Neural crest cell (in vitro differentiated cells): ENCODE data around the gene MAPK11. TPM values are rescaled to one million over a fixed set of nuclear protein-coding genes. Genes with fewer than 3 reads are reported as not detected.
"Not testable (repeated sequence)": the region's sequence is repeated elsewhere in the genome, so short reads cannot be mapped to it uniquely, and the experiment has no call there.

Source experiments
- DNase-seq: peaks from one replicate; pipeline ENCODE4 v3.0.0; 2021; ENCODE audit warnings: low read depth, mixed read lengths, low spot score
- H3K27ac Mint-ChIP-seq: one replicate; pipeline ENCODE4 v1.8.0; 2021; ENCODE audit warnings: mild to moderate bottlenecking, mixed read lengths; ENCODE audit not compliant: unreplicated experiment
- H3K27me3 Mint-ChIP-seq: 2 replicates; pipeline ENCODE4 v1.8.0; 2021; ENCODE audit warnings: low read depth, mild to moderate bottlenecking, mixed read lengths
- H3K36me3 Mint-ChIP-seq: 2 replicates; pipeline ENCODE4 v1.8.0; 2021; ENCODE audit warnings: low read depth, mild to moderate bottlenecking, mixed read lengths
- H3K4me1 Mint-ChIP-seq: 2 replicates; pipeline ENCODE4 v1.8.0; 2021; ENCODE audit warnings: mixed read lengths
- H3K4me3 Mint-ChIP-seq: one replicate; pipeline ENCODE4 v1.8.0; 2021; ENCODE audit warnings: mild to moderate bottlenecking, mixed read lengths
- H3K9me3 Mint-ChIP-seq: 2 replicates; pipeline ENCODE4 v1.8.0; 2021; ENCODE audit warnings: mixed read lengths
- total RNA-seq: library from RNA; stranded (reverse); gene quantifications from 2 replicates; pipeline ENCODE4 v1.2.1, GENCODE V29; 2021
- TF ChIP-seq, protein P1 (sequence below): fragments of 200-600 bp; sonication (generic); conservative IDR thresholded peaks from 2 replicates; pipeline ENCODE4 v1.5.0; 2021; ENCODE audit warnings: antibody characterized with exemption, mild to moderate bottlenecking

The MAPK11 gene
- total RNA-seq, 1 donor from 2014 or later = 16.3 TPM

DNA sequence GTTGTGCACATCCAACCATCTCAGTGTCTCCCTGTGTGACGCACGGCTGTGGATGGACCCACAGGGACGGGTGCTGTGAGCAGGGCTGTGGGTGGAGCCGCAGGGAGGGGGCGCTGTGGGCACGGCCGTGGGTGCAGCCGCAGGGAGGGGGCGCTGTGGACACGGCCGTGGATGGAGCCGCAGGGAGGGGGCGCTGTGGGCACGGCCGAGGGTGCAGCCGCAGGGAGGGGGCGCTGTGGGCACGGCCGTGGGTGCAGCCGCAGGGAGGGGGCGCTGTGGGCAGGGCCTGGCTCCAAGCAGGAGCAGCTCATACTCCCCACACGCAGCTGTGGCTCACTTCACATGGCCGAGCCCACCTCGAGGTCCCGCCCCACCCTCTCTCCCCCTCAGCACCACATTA is 6.0 kb upstream of the MAPK11 start:
- TF ChIP-seq, protein P1, sequence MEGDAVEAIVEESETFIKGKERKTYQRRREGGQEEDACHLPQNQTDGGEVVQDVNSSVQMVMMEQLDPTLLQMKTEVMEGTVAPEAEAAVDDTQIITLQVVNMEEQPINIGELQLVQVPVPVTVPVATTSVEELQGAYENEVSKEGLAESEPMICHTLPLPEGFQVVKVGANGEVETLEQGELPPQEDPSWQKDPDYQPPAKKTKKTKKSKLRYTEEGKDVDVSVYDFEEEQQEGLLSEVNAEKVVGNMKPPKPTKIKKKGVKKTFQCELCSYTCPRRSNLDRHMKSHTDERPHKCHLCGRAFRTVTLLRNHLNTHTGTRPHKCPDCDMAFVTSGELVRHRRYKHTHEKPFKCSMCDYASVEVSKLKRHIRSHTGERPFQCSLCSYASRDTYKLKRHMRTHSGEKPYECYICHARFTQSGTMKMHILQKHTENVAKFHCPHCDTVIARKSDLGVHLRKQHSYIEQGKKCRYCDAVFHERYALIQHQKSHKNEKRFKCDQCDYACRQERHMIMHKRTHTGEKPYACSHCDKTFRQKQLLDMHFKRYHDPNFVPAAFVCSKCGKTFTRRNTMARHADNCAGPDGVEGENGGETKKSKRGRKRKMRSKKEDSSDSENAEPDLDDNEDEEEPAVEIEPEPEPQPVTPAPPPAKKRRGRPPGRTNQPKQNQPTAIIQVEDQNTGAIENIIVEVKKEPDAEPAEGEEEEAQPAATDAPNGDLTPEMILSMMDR = peak; percentile 44
- Mint-ChIP-seq H3K27me3 (peaks cover 12% of the 10 kb centered on the region), H3K9me3 (no peaks in the 10 kb centered on the region), H3K4me1 (peaks cover 8% of the 10 kb centered on the region), H3K4me3 (no peak overlapping the region), H3K27ac (no peak overlapping the region), H3K36me3 (peaks cover 8% of the 10 kb centered on the region)
- no peak for DNase-seq

DNA sequence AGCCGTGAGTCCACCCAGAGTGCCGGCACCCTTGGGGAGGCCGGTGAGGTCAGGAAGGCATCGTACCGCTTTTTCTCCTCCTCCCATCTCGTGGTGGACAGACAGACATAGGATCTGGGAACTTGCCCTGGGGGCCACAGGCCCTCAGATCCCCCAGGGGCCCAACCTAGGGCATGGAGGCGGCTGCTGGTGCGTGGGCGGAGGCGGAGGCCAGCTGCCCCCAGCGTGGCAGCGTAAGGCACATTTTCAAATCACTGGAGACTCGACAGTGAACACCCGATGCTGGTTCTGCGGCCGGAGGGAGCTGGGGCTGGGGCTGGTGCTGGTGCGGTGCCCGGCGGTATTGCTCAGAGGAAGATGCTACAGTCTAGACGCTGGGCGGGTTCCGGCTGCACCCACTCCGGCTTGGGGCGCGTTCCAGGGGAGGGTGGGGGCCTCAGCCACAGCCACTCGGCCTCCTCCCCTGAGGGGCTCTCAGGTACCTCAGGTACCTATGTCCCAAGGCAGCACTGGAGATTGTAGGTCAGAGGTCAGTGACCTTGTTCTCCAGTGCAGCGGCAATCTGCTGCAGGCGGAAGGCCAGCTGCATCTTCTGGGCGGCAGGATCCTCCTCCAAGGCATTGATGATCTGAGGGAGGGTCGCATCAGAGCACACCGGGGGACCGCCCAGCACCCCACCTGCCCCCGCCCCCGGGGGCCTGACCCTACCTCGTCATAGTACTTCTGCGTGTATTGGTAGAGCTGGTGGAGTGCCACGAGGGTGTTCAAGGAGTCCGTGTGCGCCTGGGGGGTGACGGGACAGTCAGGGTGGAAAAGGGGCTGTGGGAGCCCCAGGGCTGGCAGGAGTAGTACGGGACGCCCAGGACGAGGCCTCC is 5.2 kb upstream of the MAPK11 start:
- no peak overlapping the region for H3K27ac Mint-ChIP-seq
- H3K4me1 Mint-ChIP-seq = peaks cover 11% of the 10 kb centered on the region
- no peaks in the 10 kb centered on the region for H3K9me3 Mint-ChIP-seq
- peaks cover 18% of the 10 kb centered on the region for H3K27me3 Mint-ChIP-seq
- H3K36me3 Mint-ChIP-seq = peaks cover 8% of the 10 kb centered on the region
- H3K4me3 Mint-ChIP-seq = no peak overlapping the region
- TF ChIP-seq, protein P1 = no peak
- DNase-seq = no peak

DNA sequence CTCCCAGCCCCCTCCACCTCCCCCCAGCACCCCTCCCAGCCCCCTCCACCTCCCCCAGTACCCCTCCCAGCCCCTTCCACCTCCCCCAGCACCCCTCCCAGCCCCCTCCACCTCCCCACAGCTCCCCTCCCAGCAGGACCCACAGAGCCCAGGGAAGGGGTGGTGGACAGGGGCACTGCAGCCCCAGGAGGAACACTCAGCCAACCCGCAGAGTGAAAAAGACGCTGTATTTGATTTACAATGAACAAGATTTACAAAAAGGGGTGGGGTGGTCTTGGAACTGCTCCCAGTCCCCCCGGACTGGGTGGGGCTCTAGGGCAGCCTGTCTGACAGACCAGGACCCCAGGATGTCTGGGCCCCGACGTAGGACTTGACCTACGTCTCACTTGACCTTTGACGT is 4.6 kb upstream of the MAPK11 start:
- no peak for DNase-seq
- Mint-ChIP-seq H3K4me1 (peaks cover 11% of the 10 kb centered on the region), H3K27ac (no peak overlapping the region), H3K9me3 (no peaks in the 10 kb centered on the region), H3K27me3 (peaks cover 18% of the 10 kb centered on the region), H3K36me3 (peaks cover 8% of the 10 kb centered on the region), H3K4me3 (no peak overlapping the region)
- TF ChIP-seq, protein P1 = no peak

DNA sequence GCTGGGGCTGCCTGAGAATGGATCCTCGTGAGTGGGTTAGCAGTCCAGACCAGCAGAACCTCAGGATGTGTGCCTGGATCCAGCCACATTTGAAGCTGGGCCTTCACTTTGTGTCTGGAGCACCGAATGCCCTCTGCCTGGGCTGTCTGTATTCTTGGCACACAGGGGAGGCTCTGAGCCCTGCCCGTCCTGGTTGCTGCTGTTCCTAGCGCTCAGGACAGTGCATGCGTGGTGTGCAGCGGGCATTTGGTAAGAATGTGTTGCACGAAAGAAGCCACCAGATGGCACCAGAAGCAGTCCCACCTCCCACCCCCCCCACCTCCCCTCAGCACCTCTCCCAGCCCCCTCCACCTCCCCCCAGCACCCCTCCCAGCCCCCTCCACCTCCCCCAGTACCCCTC is 4.1 kb upstream of the MAPK11 start:
- peak overlapping the region; percentile 79 for H3K4me3 Mint-ChIP-seq
- no peak overlapping the region for H3K27ac Mint-ChIP-seq
- TF ChIP-seq, protein P1 = peak; percentile 51
- no peak for DNase-seq
- peaks cover 8% of the 10 kb centered on the region for H3K36me3 Mint-ChIP-seq
- peaks cover 20% of the 10 kb centered on the region for H3K27me3 Mint-ChIP-seq
- H3K4me1 Mint-ChIP-seq = peaks cover 11% of the 10 kb centered on the region
- H3K9me3 Mint-ChIP-seq = no peaks in the 10 kb centered on the region

DNA sequence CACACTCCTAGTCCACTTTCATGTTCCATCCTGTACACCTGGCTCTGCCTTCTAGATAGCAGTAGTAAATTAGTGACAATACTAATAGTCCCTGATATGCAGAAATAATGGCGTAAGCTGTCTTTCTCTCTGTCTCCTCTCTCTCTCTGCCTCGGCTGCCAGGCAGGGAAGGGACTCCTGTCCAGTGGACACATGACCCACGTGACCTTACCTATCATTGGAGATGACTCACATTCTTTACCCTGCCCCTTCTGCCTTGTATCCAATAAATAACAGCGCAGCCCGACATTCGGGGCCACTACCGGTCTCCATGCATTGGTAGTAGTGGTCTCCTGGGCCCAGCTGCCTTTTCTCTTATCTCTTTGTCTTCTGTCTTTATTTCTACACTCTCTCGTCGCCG is 3.6 kb upstream of the MAPK11 start:
- not testable (repeated sequence) for DNase-seq, H3K27ac Mint-ChIP-seq, H3K9me3 Mint-ChIP-seq, H3K36me3 Mint-ChIP-seq
- H3K4me3 Mint-ChIP-seq = peak overlapping the region; percentile 79
- peaks cover 26% of the 10 kb centered on the region for H3K27me3 Mint-ChIP-seq
- H3K4me1 Mint-ChIP-seq = peaks cover 11% of the 10 kb centered on the region

DNA sequence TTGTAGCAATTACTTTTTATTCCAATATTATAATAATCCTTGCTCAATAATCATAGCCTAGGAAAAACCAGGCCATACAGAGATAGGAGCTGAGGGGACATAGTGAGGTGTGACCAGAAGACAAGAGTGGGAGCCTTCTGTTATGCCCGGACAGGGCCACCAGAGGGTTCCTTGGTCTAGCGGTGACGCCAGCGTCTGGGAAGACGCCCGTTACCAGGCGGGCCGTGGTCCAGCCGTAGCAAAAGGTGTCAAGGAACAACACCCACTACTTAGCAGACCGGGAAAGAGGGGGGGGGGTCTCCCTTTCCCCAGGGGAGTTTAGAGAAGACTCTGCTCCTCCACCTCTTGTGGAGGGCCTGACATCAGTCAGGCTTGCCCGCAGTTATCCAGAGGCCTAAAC is 3.2 kb upstream of the MAPK11 start:
- not testable (repeated sequence) for H3K27ac Mint-ChIP-seq, H3K9me3 Mint-ChIP-seq, H3K36me3 Mint-ChIP-seq, DNase-seq, H3K4me3 Mint-ChIP-seq
- TF ChIP-seq, protein P1 = peak; percentile 34
- H3K27me3 Mint-ChIP-seq = peaks cover 30% of the 10 kb centered on the region
- peaks cover 11% of the 10 kb centered on the region for H3K4me1 Mint-ChIP-seq
